Inferior parietal cortex (tissue), 1 donor: ENCODE measurements around the gene AQP1.

Source experiments
- DNase-seq: peaks from one replicate; pipeline ENCODE4 v3.0.0-alpha.2; 2016; ENCODE audit errors: extremely low spot score

AQP1 gene

DNA sequence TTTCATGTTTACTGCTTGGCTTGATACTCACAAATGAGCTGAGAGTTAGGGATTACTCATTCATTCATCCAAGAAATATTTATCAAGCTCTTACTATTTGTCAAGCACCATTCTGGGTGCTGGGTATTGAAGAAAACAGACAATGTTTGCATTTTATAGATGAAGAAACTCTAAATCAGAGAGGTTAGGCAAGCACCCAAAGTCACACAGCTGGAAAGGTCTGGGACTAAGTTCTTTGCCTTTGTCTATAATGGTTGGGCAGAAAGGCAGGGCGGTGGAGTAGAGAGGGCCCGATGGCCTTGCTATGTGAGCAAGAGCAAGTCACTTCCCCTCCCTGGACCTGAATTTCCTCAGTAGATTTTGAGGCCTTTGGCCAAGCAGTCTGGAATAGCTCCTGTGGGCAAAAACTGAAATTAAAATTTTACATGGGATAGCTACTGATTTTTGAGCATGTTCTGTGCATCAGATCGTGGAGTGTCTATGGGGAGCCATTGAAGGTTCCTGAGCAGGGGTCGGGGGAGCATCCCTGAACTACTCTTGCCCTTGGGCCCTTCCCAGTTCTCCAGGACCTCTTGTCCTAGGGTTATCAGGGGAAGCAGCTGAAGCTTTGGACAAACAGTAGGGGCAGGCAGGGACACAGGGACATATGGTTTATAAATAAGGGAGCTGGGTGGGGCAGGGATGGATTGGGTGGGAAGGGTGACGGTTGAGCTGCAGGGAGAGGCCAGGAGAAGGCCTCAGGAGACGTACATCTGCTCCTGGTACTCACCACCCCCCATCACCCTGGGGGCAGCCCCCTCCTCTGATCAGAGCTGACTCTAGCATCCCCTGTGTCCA is 23.3 kb downstream of the AQP1 start:
- no peak for DNase-seq

DNA sequence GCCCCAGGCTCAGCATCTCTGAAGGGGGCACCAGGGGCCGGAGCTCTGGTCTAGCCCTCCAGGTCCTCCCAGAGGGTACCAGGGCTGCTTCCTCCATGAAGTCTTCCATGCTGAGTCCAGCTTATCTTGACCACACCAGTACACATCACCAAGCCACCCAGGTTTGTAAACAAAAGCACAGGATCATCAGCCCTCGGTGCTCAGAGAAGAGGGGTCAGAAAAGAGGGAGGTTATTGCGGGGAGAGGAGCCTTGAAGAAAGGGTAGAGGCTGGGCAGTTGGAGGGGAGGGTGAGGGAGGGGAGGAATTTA is 23.9 kb downstream of the AQP1 start:
- no peak for DNase-seq

DNA sequence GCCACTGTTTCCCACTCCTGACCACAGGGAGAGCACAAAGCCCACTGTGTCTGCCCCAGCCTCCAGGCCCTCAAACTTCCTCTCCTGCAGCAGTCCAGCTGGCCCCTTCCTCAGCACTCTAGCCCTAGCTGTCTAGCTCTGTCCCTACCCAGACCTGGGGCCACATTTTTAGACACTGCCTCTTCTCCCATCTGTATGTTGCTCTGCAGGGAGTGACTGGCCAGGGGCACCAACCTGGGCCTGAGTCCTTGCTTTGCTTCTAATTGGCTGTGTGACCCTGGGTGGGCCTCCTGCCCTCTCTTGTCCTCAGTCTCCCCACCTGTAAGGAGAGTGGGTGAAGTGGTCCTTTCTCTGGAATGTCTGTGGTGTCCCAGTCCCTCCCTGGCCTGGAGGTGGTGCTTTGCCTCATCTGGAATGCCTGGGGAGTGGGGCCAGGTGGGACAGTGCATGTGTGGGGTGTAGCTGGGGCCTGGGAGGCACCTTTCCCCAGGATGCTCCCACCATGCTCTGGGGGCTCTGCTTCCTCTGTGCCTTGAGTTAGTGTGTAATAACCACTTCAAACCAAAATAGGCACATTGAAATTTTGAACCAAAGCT is 25.1 kb downstream of the AQP1 start:
- no peak for DNase-seq

DNA sequence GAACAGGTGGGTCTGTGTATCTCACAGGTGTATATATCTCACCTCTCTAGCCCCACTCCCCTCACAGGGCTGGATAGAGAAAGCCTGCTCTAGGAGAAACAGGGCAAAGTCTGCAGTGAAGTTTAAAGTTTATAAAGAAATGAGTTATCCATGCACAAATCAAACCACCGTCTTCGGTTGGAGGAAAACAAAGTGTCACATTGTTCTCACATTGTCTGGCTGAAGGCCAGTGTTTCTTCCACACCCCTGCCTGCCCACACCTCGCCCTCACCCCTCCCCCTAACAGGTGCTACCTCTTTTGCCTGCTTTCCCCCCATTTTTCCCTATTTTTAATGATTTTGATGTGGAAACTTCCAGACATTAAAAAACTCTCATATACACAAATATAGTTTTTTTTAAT is 25.8 kb downstream of the AQP1 start:
- DNase-seq, result no peak

DNA sequence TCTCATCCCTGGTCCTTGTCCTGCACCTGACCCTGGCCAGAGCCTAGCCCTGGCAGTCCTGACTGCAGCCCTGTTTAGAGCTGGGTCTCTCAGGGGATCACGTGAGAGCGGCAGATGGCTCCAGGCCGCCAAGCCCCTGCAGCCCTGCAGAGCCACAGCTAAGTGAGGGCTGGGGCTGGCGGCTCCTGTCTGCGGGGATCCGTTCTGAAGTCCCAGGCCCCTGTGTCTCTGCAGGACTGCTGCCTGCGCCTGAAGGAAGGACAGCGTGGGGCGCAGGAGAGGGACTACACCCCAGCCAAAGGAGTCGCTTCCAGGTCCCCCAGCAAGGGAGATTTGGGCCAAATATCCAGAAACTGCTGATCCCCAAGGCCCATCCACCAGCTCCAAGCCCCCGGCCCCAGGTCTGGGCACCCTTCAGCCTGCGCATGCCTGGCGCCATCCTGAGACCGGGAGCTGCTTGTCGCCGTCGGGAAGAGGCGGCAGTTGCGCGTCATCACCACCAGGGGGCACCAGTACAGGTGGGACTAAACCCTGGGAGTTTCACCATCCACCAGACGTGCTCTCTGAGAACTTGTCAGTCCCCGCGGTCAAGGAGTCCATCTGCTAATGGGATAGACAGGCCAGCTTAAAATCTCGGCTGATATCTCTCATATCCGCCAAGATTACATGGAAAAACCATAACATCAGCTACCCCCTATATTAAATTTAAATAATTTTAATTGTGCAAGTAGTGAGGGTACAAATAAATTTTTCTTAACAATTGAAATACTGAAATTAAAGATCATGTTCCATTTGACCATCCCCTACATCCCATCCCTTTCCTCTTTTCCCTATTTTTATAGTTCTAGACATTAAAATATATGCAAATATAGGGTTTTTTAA is 27.0 kb downstream of the AQP1 start:
- peak; percentile 75 for DNase-seq

DNA sequence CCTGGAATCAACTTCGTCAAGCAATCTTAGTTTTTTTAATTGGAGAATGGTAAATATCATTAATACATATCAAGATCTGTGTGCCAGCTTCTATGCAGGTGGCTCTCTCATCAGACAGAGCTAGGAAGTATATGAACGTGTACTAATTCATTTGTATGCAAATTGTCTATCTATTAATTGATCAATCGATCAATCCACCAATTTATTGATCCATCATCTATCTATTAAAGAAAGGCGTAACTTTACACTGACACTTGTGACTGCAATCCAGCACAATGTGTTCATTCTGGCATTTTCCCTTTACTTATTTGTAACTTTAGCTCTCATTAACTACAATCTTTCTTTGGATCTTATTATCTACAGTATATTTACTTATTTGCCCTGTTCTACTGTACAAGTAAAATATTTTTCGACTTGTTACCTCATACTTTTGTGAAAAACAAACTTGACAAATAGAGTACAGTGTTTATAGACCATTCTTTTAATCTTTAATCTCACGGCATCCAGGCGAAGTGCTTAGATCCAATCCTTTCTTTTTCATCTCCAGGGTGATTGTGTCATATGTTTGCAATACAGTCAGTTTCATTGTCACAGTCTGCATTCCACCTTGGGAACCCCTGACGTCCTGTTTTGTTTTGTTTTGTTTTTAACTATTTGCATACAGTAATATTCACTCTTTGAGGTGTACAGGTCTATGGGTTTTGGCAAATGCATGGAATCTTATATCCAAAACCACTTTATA is 30.1 kb downstream of the AQP1 start:
- DNase-seq, result no peak

DNA sequence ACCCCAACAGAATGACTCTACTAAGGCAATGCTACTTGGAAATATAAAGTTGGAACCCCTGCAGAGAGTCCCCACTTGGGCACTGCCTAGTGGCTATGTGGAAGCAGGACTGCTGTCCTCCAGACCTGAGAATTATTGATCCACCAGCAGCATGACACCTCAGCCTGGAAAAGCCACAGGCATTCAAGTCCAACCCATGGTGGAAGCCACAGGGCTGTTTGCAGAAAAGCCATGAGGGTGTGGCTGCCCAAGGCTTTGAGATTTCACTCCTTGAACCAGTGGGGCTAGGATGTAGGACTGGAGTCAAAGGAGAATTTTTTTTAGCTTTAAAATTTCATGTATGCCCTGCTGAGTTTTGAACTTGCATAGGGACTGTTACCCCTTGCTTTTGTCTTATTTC is 38.5 kb downstream of the AQP1 start:
- DNase-seq, result no peak

DNA sequence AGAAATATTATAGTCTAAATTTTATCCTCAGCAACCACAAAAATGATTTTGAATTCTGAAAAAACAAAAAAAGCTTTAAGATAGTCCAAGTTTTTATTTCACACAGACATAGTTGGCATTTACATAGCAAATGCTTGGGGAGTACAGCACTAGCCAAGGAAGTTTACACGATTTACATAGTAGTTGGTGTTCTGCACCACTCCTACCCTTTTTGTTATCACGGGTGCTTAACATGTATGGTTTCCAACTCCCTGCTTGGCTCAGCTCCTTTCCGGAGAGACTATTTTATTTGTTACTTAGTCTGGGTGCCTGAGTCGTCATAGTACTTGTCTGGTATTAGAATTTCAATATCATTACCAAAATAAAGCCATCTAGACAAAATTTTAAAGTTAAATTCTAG is 43.3 kb downstream of the AQP1 start:
- no peak for DNase-seq

DNA sequence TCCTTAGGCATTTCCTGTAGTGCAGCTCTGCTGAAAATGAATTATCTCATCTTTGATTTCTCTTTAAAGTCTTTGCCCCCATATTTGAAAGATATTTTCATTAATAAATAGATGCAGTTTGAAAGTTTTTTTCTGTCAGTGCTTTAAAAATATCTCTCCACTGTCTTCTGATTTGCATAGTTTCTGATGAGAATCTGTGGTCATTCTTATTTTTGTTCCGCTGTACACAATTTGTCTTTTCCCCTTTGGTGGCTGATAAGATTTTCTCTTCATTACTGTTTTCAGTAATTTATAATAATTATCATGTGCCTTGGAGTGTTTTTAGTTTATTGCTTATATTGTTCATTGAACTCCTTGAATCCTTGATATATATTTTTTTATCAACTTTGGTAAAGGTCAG is 45.1 kb downstream of the AQP1 start:
- no peak for DNase-seq

DNA sequence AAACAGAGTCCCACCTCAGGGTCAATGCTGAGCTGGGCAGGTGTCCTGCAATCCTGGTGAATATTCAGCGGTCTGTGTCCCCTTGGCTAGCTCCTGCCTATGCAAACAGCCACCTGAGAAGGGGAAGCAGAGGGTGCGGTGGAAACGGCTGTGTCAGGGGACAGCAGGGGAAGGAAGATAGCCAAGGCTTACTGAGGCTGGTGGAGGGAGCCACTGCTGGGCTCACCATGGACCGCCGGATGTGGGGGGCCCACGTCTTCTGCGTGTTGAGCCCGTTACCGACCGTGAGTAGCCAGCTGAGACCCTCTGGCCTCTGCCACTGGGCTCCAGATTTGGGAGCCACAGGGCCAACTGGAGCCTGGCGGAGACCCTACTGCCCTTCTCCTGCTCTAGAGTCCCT is 52.2 kb downstream of the AQP1 start, which contains the start of gene GHRHR:
GHRHR (plus strand) TSS at position 112 of the 400 bp plus-strand sequence; CDS start at position 228, 116 bp downstream.
- DNase-seq, result no peak

DNA sequence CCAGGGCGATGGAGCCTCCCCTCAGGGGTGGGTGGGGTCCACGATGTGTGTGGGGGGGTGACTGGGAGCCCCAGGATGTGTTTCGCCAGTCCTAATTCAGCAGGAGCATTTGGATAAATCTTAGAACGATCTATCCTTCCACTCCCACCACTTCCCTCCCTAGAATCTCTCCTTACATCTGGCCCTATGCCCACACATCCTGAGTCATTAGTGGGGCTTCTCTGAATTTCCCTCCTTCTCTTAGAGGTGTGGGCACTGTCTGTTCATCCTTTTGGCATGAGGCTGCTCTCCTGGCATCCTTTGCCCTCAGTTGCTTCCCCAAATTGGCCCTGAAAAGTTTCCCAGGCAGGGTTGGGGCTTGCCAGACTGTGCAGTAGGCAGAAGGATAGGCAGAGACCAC is 53.7 kb downstream of the AQP1 start:
- no peak for DNase-seq

DNA sequence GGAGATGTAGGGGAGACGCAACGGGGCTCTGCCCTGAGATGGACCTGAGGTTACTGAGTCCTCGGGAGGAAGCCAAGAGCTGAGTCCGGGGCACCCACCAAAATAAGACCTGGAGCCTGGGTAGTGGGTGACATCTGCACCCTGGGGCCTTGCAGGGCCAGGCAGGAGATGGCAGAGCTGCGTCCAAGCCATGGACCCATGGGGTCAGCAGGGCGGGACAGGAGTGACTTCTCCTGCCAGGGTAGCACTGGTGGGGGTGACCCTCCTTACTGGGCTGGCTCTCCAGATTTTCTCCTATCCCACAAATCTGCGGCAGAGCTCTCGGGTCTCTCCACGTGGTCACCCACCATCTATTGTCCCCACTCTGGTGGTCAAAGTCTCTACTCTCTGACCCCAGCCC is 54.2 kb downstream of the AQP1 start:
- DNase-seq, result no peak

DNA sequence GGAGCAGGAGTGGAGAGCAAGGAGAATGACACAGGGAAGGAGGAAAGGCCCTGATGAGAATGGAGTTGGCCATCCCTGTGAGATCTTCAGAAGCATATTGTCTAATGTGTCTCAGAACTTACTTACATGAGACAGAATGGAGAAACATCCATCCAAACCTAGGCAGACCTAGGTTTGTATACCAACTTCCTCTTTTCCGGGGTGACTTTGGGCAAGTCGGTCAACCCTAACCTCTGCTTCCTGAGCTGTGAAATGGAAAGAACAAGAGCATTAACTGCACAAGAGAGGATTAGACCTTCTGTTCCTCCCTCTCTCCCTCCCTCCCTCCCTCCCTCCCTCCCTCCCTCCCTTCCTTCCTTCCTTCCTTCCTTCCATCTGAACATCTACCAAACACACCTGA is 56.6 kb downstream of the AQP1 start:
- no peak for DNase-seq

DNA sequence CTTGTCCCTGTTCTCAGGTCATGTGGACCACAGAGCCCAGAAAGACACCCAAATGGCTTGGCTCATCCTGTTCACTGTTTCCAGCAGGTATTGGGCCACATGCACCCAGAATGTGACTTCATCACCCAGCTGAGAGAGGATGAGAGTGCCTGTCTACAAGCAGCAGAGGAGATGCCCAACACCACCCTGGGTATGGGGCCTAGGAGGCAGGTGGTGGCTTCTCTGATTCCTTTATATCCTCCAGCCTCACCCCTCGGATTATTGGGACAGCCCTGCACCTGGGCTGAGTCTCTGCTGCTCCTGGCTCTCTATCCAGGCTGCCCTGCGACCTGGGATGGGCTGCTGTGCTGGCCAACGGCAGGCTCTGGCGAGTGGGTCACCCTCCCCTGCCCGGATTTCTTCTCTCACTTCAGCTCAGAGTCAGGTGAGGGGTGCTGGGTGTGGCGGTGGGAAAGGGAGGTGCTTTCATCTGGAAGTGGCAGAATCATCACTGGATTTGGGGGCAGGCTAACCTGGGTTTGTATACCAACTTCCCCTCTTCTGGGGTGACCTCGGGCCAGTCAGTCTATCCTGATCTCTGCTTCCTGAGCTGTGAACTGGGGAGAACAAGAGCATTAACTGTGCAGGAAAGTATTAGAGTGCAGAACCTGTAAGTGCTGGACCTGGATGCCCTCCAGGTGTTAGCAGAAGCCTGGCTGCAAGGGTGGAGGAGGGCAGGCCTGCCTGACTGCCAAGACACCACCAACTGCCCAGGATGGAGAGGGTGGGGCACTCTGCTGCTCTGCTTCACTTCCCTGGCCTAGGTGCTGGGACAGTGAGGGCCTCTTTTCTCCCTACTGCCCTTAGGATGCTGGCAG is 57.3 kb downstream of the AQP1 start:
- DNase-seq, result no peak

DNA sequence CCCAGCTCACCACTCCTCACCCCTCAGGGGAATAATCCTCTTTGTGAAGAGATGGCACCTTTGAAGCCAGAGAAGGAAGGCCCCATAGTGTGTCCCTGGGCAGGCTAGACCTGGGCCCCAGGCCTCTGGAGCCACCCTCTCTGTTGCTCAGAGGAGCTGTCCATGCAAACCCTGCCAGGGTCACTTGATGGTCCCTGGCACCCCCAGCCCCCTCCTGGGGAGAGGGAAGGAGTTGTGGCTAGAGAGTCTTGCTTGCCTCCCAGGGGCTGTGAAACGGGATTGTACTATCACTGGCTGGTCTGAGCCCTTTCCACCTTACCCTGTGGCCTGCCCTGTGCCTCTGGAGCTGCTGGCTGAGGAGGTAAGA is 57.9 kb downstream of the AQP1 start:
- no peak for DNase-seq

DNA sequence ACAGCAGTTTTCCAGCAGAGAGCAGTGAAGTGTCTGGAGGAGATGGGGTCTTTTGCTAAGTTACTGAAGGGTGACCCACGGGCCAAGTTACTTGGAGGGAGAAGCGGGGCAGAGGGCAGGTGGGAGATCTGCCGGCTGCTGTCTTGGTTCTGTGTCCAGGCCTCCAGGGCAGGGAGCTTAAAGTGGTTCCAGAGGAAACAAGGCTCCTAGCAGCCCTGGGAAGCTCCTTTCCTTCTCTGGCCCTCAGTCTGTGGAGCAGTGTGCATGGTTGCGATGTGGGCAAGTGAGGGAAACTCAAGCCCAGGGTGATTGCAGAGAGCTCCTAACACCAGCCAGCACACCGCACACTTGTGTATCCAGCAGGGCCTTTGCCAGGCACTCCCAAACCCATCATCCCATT is 58.4 kb downstream of the AQP1 start:
- DNase-seq, result no peak

DNA sequence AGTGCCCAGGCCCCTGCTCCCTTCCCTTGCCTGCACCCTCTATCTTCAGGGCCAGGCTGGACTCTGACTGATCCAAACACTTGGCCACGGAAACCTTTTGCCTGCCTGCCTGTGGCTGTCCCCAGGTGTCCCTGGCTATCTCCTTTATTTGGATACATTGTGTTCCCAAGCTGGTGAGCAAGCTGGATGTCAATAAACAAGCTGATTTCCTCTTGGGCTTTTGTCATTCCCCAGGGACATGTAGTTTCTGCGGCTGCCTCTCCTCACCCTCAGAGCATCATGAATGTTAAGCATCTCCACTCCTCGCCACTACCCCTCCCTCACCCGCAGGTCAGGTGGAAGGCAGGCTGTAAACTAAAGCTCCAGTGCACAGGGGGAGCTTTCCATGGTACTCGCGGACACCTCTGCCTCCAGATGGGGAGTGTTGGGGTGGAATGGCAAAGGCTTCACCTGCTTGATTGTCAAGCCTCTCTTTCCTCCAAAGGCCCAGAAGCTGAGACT is 59.0 kb downstream of the AQP1 start:
- DNase-seq, result no peak

DNA sequence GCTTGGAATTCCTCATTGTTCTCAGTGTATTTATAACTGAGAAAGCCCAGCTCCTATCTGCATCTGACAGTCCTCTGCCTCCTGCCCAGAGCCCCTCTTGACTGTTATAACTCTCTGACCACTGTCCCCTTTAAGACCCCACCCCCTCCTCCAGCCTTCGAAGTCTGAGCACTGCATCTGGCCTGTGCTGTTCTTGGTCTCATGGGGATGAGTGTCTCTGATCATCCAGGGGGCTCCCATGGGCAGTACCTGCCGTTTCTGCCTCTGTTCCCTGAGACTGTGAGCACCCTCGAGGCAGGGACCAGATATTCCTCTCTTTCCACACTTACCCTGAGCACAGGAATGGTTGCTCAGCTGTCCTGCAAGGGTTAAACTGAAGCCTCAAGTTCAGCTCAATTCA is 59.8 kb downstream of the AQP1 start:
- no peak for DNase-seq

DNA sequence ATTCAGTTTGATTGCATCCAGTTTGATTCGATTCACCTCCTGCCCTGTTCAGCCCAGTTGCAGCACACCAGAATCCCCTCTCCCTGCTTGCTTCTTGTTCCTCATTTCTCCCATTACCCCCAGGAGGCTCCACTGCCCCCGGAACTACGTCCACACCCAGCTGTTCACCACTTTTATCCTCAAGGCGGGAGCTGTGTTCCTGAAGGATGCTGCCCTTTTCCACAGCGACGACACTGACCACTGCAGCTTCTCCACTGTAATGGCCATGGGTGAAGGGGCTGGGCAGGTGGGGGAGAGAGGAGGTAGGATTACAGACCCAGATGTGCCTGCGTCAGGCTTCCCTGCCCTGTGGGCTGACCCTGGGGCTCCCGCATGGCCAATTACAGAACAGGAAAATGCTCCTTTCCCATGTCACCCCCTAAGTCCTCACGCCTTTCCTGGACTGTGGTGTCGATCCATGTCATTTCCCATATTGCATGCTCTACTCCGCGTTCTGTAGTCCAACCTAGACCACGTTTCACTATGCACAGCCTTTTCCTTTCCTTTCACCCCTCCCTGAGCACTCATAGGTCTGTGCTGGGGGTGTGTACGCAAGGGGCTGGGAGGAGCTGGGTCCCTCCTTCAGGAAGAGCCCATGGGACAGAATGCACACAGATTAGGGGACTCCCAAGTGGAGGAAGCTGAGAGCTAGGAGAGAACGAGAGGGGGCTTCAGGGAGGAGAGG is 60.3 kb downstream of the AQP1 start:
- DNase-seq, result no peak

DNA sequence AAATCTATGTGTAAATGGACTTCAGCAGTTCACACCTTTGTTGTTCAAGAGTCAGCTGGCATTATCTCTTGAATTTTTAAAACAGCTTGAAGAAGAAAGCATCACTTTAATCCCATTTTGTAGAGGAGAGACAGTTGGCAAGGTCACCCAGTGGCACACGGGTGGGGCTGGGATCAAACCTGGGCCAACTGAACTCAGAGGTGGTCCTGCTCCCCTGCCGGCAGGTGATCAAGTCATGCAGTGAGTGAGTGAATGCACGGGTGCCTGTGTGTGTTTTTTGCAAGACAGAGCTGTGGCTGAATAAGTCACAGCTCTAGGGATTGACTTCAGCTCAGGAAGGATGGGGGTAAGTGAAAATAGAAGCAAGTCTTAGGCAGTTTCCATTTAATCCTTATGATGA is 61.6 kb downstream of the AQP1 start:
- DNase-seq, result no peak
